K562 (cell line): Measurements from ENCODE around the gene RRAD. TPM values are rescaled to one million over a fixed set of nuclear protein-coding genes. Genes with fewer than 3 reads are reported as not detected.

Experiments
- ATAC-seq: fragments of 200-7000 bp; cut with Tn5 transposase; 3 replicates; pipeline ENCODE4 v1.9.1; 2020; ENCODE audit warnings: moderate library complexity
- BruUV-seq: library from RNA; stranded (reverse); fragments of 400-500 nt; replicated peaks from 2 replicates; lab custom pipeline; 2021; lab: Mats Ljungman, UMichigan
- CTCF ChIA-PET: fragments of 300-600 bp; formaldehyde crosslinking; extraction: SDS; loops from one replicate; lab custom pipeline; 2021; ENCODE audit warnings: low intra/inter-chr PET ratio; lab: Yijun Ruan, JAX
- POLR2A ChIA-PET: fragments of 300-600, 350-650 bp; sonication (Branson Sonifier 250); formaldehyde crosslinking; extraction: SDS; loops from one replicate; lab custom pipeline; 2021; ENCODE audit warnings: antibody characterized with exemption, inconsistent platforms; lab: Yijun Ruan, JAX
- DNase-seq, 4 experiments: peaks; one replicate each; pipeline versions ENCODE4 v3.0.0 to v3.0.0-alpha.2; 2011 to 2018; ENCODE audit warnings: low spot score in 3 of 4, mixed read lengths in 3 of 4; ENCODE audit errors: extremely low read depth in 1 of 4
- FAIRE-seq: peaks from 2 replicates; lab custom pipeline; 2011; peaks lifted over from hg19 to GRCh38; lab: Jason Lieb, UNC
- H2AFZ ChIP-seq: 2 replicates; pipeline ENCODE4 v1.6.0; 2011; ENCODE audit warnings: low read depth, low read length, control low read depth, inconsistent platforms
- H3K27ac ChIP-seq: fragments of 200-600 bp; 3 replicates; pipeline ENCODE4 v1.8.0; 2011; ENCODE audit warnings: low read depth, mild to moderate bottlenecking, control low read depth, inconsistent platforms, low read length, moderate library complexity, mixed read lengths; ENCODE audit errors: extremely low read depth
- H3K27me3 ChIP-seq, 2 experiments: fragments of 300-600 bp in 1 of 2; 2 replicates in 1 of 2; 3 replicates in 1 of 2; pipeline versions ENCODE4 v1.6.0 to v1.8.0; 2011; ENCODE audit warnings: inconsistent platforms in 2 of 2, low read length in 2 of 2, mild to moderate bottlenecking in 1 of 2, mixed read lengths in 1 of 2, moderate library complexity in 1 of 2; ENCODE audit not compliant: control insufficient read depth in 2 of 2, insufficient read depth in 2 of 2
- H3K36me3 ChIP-seq: fragments of 300-600 bp; 3 replicates; pipeline ENCODE4 v1.8.0; 2011; ENCODE audit warnings: mild to moderate bottlenecking, low read length, inconsistent platforms; ENCODE audit not compliant: control insufficient read depth, insufficient read depth
- H3K4me1 ChIP-seq, 2 experiments: fragments of 200-600 bp in 1 of 2; replicated peaks in 1 of 2; 2 replicates in 1 of 2; 3 replicates in 1 of 2; pipeline versions ENCODE4 v1.5.1 to v1.8.0; 2011; ENCODE audit warnings: inconsistent platforms in 2 of 2, low read length in 2 of 2, mild to moderate bottlenecking in 1 of 2, mixed read lengths in 1 of 2, moderate library complexity in 1 of 2; ENCODE audit not compliant: control insufficient read depth in 2 of 2, insufficient read depth in 2 of 2
- H3K4me2 ChIP-seq: 2 replicates; pipeline ENCODE4 v1.6.1; 2011; ENCODE audit warnings: low read length, control low read depth, inconsistent platforms, mixed read lengths; ENCODE audit not compliant: insufficient read depth
- H3K4me3 ChIP-seq: fragments of 200-600 bp; sonication (generic), shearing (Covaris generic); 2 replicates; pipeline ENCODE4 v1.5.1; 2016; ENCODE audit warnings: control low read depth, inconsistent platforms
- H3K79me2 ChIP-seq: fragments of 200-600 bp; 3 replicates; pipeline ENCODE4 v1.8.0; 2011; ENCODE audit warnings: low read length, inconsistent platforms; ENCODE audit not compliant: control insufficient read depth, insufficient read depth
- H3K9ac ChIP-seq, 2 experiments: 2 replicates each; pipeline versions ENCODE4 v1.6.0 to v1.6.1; 2011; ENCODE audit warnings: low read depth in 2 of 2, low read length in 2 of 2, control low read depth in 1 of 2, inconsistent platforms in 1 of 2, mild to moderate bottlenecking in 1 of 2, mixed read lengths in 1 of 2; ENCODE audit not compliant: insufficient read depth in 1 of 2
- H3K9me1 ChIP-seq: one replicate; pipeline ENCODE4 v1.6.0; 2011; ENCODE audit warnings: inconsistent platforms, mild to moderate bottlenecking, low read length, moderate library complexity; ENCODE audit not compliant: control insufficient read depth, insufficient read depth
- H3K9me3 ChIP-seq: replicated peaks from 2 replicates; pipeline ENCODE4 v1.5.1; 2011; ENCODE audit warnings: low read depth, low read length, inconsistent platforms; ENCODE audit not compliant: control insufficient read depth, insufficient read depth
- H4K20me1 ChIP-seq: replicated peaks from 2 replicates; pipeline ENCODE4 v1.6.1; 2011; ENCODE audit warnings: low read length, inconsistent platforms, mixed read lengths; ENCODE audit not compliant: control insufficient read depth, insufficient read depth
- CLOCK ChIP-seq: fragments of 250-450 bp; sonication (Bioruptor Pico); IDR thresholded peaks from 2 replicates; pipeline ENCODE4 v1.4.0; 2020; ENCODE audit warnings: mild to moderate bottlenecking, moderate library complexity, borderline replicate concordance
- DMBX1 ChIP-seq: fragments of 250-450 bp; sonication (Bioruptor Pico); IDR thresholded peaks from 2 replicates; pipeline ENCODE4 v1.8.0; 2022; ENCODE audit warnings: inconsistent platforms, mild to moderate bottlenecking, moderate library complexity, borderline replicate concordance
- E2F5 ChIP-seq: sonication (generic); formaldehyde crosslinking; IDR thresholded peaks from 2 replicates; pipeline ENCODE4 v1.8.0; 2022; ENCODE audit warnings: mild to moderate bottlenecking, missing genetic modification reagents
- EGR1 ChIP-seq: fragments of 450-650 bp; conservative IDR thresholded peaks from 2 replicates; pipeline ENCODE4 v1.6.1; 2017; ENCODE audit warnings: mild to moderate bottlenecking
- ELK1 ChIP-seq: sonication (generic); formaldehyde crosslinking; IDR thresholded peaks from 2 replicates; pipeline ENCODE4 v1.8.1; 2022; ENCODE audit warnings: missing genetic modification reagents
- MAZ ChIP-seq, 2 experiments: fragments of 450-650 bp in 1 of 2; sonication (generic) in 1 of 2; formaldehyde crosslinking; IDR thresholded peaks in 1 of 2; conservative IDR thresholded peaks in 1 of 2; 2 replicates each; pipeline versions ENCODE4 v1.4.0 to v1.5.0; 2020; ENCODE audit warnings: mild to moderate bottlenecking in 1 of 2, missing genetic modification reagents in 1 of 2
- RBM14 ChIP-seq: fragments of 200-400 bp; formaldehyde crosslinking; IDR thresholded peaks from 2 replicates; pipeline ENCODE4 v1.6.1; 2018; ENCODE audit warnings: low read depth, mild to moderate bottlenecking, low read length, moderate library complexity, borderline replicate concordance; ENCODE audit not compliant: insufficient read depth
- SMARCE1 ChIP-seq: fragments of 450-650 bp; IDR thresholded peaks from 2 replicates; pipeline ENCODE4 v1.7.1; 2016; ENCODE audit warnings: mild to moderate bottlenecking
- SNIP1 ChIP-seq: fragments of 450-650 bp; IDR thresholded peaks from 2 replicates; pipeline ENCODE4 v1.7.1; 2017; ENCODE audit warnings: low read depth, mild to moderate bottlenecking
- ZNF655 ChIP-seq: fragments of 250-450 bp; sonication (Bioruptor Pico); IDR thresholded peaks from 2 replicates; pipeline ENCODE4 v1.5.0; 2021
- WGBS: fragments of 100-300 bp; shearing (Covaris generic); methylation state at CpG from one replicate; pipeline ENCODE4 v1.1.6; 2016; ENCODE audit warnings: low coverage, mixed read lengths; ENCODE audit not compliant: insufficient coverage; ENCODE audit errors: missing lambda C conversion rate; 5-methylcytosine and 5-hydroxymethylcytosine counted together
- in situ Hi-C: fragments of 300-500 bp; cut with MboI; formaldehyde crosslinking; loops from 4 replicates; pipeline ENCODE4 v1.15.0; 2018; ENCODE audit warnings: inconsistent platforms, mixed read lengths
- intact Hi-C: fragments of 100-400 bp; cut with micrococcal nuclease; formaldehyde crosslinking; loops from 2 replicates; pipeline ENCODE4 v1.14.2; 2022
- polyA plus RNA-seq, 8 experiments: library from polyadenylated mRNA; depleted of rRNA in 4 of 8; stranded (reverse) in 5 of 8; unstranded in 3 of 8; fragments of >200 nt; fragmentation: Nextera tagmentation in 2 of 8; fragmentation: Illumina TruSeq in 1 of 8; extraction: Ambion mirVana in 2 of 8; extraction: Trizol in 1 of 8; gene quantifications; 2 replicates each; pipeline versions ENCODE4 v1.2.1 to v1.2.3, GENCODE V29; 2011 to 2014; ENCODE audit warnings: inconsistent platforms in 1 of 8, missing spikeins in 1 of 8
- total RNA-seq, 7 experiments: library from RNA; depleted of rRNA in 6 of 7; stranded (reverse); fragments of >200 nt in 6 of 7; fragmentation: Illumina TruSeq in 2 of 7; extraction: Trizol in 2 of 7; gene quantifications; 2 replicates each; pipeline versions ENCODE4 v1.2.1 to v1.2.3, GENCODE V29; 2011 to 2021; ENCODE audit warnings: low replicate concordance in 1 of 7

Gene RRAD
- total and polyA plus RNA-seq, 9 of the 15 experiments (the other 6 are each of a cell fraction or from before 2014, with no cell fraction given): 0.09 to 0.20 (median 0.13) TPM; not detected in 5

- ATAC-seq (peak; percentile 21), DNase-seq (peak; percentile 60 to 93 (median 77)), FAIRE-seq (no peak)
- no peaks in the 10 kb centered on the region for H4K20me1 ChIP-seq
- H3K4me2 ChIP-seq: peak overlapping the region; percentile 77
- H3K79me2 ChIP-seq: no peaks in the 10 kb centered on the region
- 20% methylated on average over 4 of the region's 7 CpGs for WGBS
- in situ Hi-C loops: no loop called here
- no peaks in the 10 kb centered on the region for H3K9me3 ChIP-seq
- intact Hi-C loops: no loop called here
- peak overlapping the region; percentile 89 to 95 for H3K9ac ChIP-seq
- no TSS peak for BruUV-seq
- H3K4me3 ChIP-seq: peak overlapping the region; percentile 30; the same call in 1 of the 2 replicates
- H3K9me1 ChIP-seq: no peaks in the 10 kb centered on the region
- peak overlapping the region; percentile 87 for H3K27ac ChIP-seq
- ChIA-PET CTCF (no interaction called here), POLR2A (interaction anchor here (0.5 to 1.8 kb wide), 10 partner anchors 10 to 128 kb away, joined by 3 to 6 read pairs (median 3); partner anchors contain the start of gene CDH16)
- peaks cover 39 to 63% of the 10 kb centered on the region in 2 experiments for H3K4me1 ChIP-seq
- no peaks in the 10 kb centered on the region for H3K36me3 ChIP-seq
- H2AFZ ChIP-seq: peak overlapping the region; percentile 78
- H3K27me3 ChIP-seq: no peaks in the 10 kb centered on the region
- TF ChIP-seq MAZ (CRISPR knock-in tag; conservative IDR thresholded peaks at IDR 0.05 in 1 of 2, IDR thresholded peaks at IDR 0.05 in 1 of 2) (0 out of 4 replicates have a peak, but pooled peaks of 1 of the 2 experiments have one; percentile 13), ZNF655 (CRISPR knock-in tag) (no peak), RBM14 (no peak), E2F5 (no peak), DMBX1 (peak; percentile 73; the same call in 1 of the 2 replicates), EGR1 (peak; percentile 62), CLOCK (CRISPR knock-in tag) (no peak), ELK1 (CRISPR knock-in tag) (no peak), SNIP1 (no peak), SMARCE1 (no peak)
Measured at GRCh38 chr16:66900721-66901441, 24.5 kb downstream of the RRAD start.
